ENCODE data around the gene PTH2.

PTH2 gene

DNA sequence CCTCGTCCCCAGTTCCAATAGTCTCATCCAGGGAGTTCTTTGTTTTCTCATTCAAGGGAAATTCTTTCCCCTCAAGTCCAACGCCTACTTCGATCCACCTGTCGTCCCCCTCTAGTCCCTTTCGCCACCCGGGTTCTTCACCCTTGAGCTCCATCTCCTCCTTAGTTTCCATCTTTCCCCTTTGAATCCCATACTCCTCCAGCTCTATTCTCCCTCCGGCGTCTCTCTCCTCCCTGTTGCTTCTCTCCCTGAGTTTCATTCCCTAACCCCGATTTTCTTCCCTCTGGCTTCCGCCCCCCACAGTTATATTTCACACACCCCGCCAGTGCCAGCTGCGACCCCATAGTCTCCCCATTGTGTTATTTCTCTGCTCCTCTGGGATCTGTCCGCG, 18.7 kb upstream of the PTH2 start:
- Histone ChIP-seq H3K27ac (ENCODE audit: low read depth, low read length, poor library complexity, severe bottlenecking) (no peak overlapping the region), H3K9ac (ENCODE audit: low read length) (no peak overlapping the region), H3K4me2 (ENCODE audit: low read length) (no peak overlapping the region), H3K9me3 (ENCODE audit: low read length) (no peaks in the 10 kb centered on the region), H4K20me1 (ENCODE audit: insufficient read depth, low read length) (no peaks in the 10 kb centered on the region), H3K36me3 (ENCODE audit: insufficient read depth, low read length) (peaks cover 6% of the 10 kb centered on the region), H3F3A (ENCODE audit: insufficient read depth, low read length) (peaks cover 6% of the 10 kb centered on the region), H3K27me3 (ENCODE audit: insufficient read depth, low read length) (peaks cover 19% of the 10 kb centered on the region), H3K4me3 (ENCODE audit: low read depth, low read length, poor library complexity, severe bottlenecking) (no peak overlapping the region), H3K4me1 (ENCODE audit: insufficient read depth, low read length, severe bottlenecking) (peaks cover 5% of the 10 kb centered on the region), H3K9me2 (ENCODE audit: low read depth, low read length) (no peaks in the 10 kb centered on the region), H3K79me2 (ENCODE audit: insufficient read depth, low read length) (no peaks in the 10 kb centered on the region), H2AFZ (ENCODE audit: low read length) (no peak overlapping the region)
- no peak for TF ChIP-seq EZH2 (IDR thresholded peaks at IDR 0.05; ENCODE audit: borderline replicate concordance, low read length)
- TF ChIP-seq, protein P1, sequence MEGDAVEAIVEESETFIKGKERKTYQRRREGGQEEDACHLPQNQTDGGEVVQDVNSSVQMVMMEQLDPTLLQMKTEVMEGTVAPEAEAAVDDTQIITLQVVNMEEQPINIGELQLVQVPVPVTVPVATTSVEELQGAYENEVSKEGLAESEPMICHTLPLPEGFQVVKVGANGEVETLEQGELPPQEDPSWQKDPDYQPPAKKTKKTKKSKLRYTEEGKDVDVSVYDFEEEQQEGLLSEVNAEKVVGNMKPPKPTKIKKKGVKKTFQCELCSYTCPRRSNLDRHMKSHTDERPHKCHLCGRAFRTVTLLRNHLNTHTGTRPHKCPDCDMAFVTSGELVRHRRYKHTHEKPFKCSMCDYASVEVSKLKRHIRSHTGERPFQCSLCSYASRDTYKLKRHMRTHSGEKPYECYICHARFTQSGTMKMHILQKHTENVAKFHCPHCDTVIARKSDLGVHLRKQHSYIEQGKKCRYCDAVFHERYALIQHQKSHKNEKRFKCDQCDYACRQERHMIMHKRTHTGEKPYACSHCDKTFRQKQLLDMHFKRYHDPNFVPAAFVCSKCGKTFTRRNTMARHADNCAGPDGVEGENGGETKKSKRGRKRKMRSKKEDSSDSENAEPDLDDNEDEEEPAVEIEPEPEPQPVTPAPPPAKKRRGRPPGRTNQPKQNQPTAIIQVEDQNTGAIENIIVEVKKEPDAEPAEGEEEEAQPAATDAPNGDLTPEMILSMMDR (IDR thresholded peaks at IDR 0.05; ENCODE audit: low read length) = no peak

DNA sequence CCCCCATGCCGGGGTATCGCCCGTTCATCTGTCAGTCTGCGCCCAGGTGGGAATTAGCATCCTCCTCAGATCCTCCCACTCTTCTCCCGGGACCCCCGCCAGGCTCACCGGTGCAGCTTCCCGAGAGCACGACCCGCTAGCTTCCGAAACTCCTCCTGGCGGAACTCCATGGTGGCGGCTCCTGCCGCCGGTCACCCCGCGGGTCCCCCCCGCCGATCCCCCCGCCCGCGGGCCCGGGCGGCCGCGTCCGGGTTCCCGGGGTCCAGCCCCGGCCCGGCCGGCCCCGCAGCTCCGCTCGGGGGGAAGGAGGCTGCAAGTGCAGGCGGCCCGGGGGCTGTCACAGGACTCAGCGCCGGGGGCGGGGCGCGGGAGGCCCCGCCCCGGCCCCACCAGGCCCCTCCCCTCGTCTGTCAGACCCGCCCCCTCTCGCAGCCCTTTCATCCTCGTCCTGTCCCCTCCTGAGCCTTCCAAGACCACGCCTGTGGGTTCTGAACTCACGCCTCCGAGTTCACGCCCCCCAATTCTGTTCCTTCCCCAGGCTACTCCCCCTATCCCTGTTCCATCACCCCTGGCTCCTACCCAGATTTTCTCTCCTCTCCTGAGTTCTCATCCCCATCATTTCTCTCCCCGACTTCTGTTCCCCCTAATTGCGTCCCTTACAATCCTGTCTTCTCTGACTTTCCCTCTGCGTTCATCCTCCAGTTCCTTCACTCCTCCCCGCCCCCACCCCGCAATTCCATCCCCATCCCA, 18.1 kb upstream of the PTH2 start, which contains the start of gene SLC17A7:
SLC17A7 (minus strand) TSS at position 318 of the 750 bp plus-strand sequence; CDS start at position 170, 148 bp downstream.
- H3K9me3 ChIP-seq (ENCODE audit: low read length) = no peaks in the 10 kb centered on the region
- H3K4me3 ChIP-seq (ENCODE audit: low read depth, low read length, poor library complexity, severe bottlenecking) = no peak within 1 kb of the TSS
- peaks cover 19% of the 10 kb centered on the region for H3K27me3 ChIP-seq (ENCODE audit: insufficient read depth, low read length)
- no peak within 1 kb of the TSS for H3K9ac ChIP-seq (ENCODE audit: low read length)
- peaks cover 6% of the 10 kb centered on the region for H3F3A ChIP-seq (ENCODE audit: insufficient read depth, low read length)
- no peaks in the 10 kb centered on the region for H3K9me2 ChIP-seq (ENCODE audit: low read depth, low read length)
- H3K27ac ChIP-seq (ENCODE audit: low read depth, low read length, poor library complexity, severe bottlenecking) = no peak within 1 kb of the TSS
- peaks cover 7% of the 10 kb centered on the region for H3K4me1 ChIP-seq (ENCODE audit: insufficient read depth, low read length, severe bottlenecking)
- no peaks in the 10 kb centered on the region for H3K79me2 ChIP-seq (ENCODE audit: insufficient read depth, low read length)
- peaks cover under 1% of the 10 kb centered on the region; the same call in 1 of the 2 replicates for H3K36me3 ChIP-seq (ENCODE audit: insufficient read depth, low read length)
- no peak within 1 kb of the TSS; the same call in 1 of the 2 replicates for H3K4me2 ChIP-seq (ENCODE audit: low read length)
- no peak within 1 kb of the TSS for H2AFZ ChIP-seq (ENCODE audit: low read length)
- no peaks in the 10 kb centered on the region for H4K20me1 ChIP-seq (ENCODE audit: insufficient read depth, low read length)
- TF ChIP-seq, protein P1 (IDR thresholded peaks at IDR 0.05; ENCODE audit: low read length) = no peak
- no peak for TF ChIP-seq EZH2 (IDR thresholded peaks at IDR 0.05; ENCODE audit: borderline replicate concordance, low read length)

DNA sequence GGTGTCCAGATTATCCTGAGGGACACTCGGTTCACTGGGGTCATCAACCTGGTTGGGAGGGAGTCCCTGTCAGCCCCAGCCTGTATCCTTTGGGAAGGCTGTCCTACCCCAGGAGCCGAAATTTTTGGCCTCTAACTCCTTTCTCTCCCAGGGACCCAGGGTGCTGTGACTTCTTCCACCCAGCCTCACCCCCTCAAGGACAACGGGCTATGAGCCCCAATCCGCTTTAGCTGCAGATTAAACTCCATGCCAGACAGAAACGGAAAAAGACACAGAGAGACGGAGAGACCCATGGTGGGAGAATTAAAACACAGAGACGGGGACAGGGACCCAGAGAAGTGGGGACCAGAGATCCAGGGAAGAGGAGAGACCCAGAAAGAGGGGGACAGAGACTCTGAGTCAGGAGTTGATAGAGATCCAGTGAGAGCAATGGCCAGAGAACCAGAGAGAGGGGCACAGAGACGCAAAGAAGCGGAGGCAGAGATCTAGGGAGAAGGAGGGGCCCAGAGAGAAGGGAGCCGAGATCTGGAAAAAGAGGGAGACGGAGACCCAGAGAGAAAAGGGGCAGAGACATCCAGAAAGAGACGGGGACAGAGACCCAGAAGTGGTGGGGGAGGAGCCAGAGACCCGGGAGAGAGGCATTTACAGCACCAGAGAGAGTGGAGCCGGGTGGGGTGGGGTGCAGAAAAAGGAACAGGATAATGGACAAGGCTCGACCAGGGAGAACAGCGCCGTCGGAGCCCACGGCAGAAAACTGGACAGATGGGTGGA, 17.4 kb upstream of the PTH2 start:
- H3K27ac ChIP-seq (ENCODE audit: low read depth, low read length, poor library complexity, severe bottlenecking) = no peak overlapping the region
- H3K9me2 ChIP-seq (ENCODE audit: low read depth, low read length) = no peaks in the 10 kb centered on the region
- H3K4me3 ChIP-seq (ENCODE audit: low read depth, low read length, poor library complexity, severe bottlenecking) = no peak overlapping the region
- no peaks in the 10 kb centered on the region for H3K79me2 ChIP-seq (ENCODE audit: insufficient read depth, low read length)
- peaks cover 11% of the 10 kb centered on the region for H3K4me1 ChIP-seq (ENCODE audit: insufficient read depth, low read length, severe bottlenecking)
- no peak overlapping the region for H3K4me2 ChIP-seq (ENCODE audit: low read length)
- H3F3A ChIP-seq (ENCODE audit: insufficient read depth, low read length) = peaks cover 6% of the 10 kb centered on the region
- no peak overlapping the region for H3K9ac ChIP-seq (ENCODE audit: low read length)
- peaks cover 19% of the 10 kb centered on the region for H3K27me3 ChIP-seq (ENCODE audit: insufficient read depth, low read length)
- H3K36me3 ChIP-seq (ENCODE audit: insufficient read depth, low read length) = no peaks in the 10 kb centered on the region
- TF ChIP-seq, protein P1 (IDR thresholded peaks at IDR 0.05; ENCODE audit: low read length) = no peak
- TF ChIP-seq EZH2 (IDR thresholded peaks at IDR 0.05; ENCODE audit: borderline replicate concordance, low read length) = no peak
- no peak overlapping the region for H2AFZ ChIP-seq (ENCODE audit: low read length)
- no peaks in the 10 kb centered on the region for H3K9me3 ChIP-seq (ENCODE audit: low read length)
- no peaks in the 10 kb centered on the region for H4K20me1 ChIP-seq (ENCODE audit: insufficient read depth, low read length)

Measured in OCI-LY1 (cell line).